ENCODE data around the gene EIF2B4.
"Not testable (repeated sequence)": the region's sequence is repeated elsewhere in the genome, so short reads cannot be mapped to it uniquely, and the experiment has no call there.

Gene EIF2B4

GRCh38 chr2:27377618-27378095 is 7.5 kb upstream of the EIF2B4 start:
- DNase-seq, result no peak

GRCh38 chr2:27376866-27377617 is 6.9 kb upstream of the EIF2B4 start:
- DNase-seq, result no peak

GRCh38 chr2:27376151-27376865 is 6.2 kb upstream of the EIF2B4 start:
- no peak for DNase-seq

GRCh38 chr2:27375513-27376099 is 5.5 kb upstream of the EIF2B4 start:
- DNase-seq, result no peak

- no peak for DNase-seq
Observed at GRCh38 chr2:27373567-27373966, 3.4 kb upstream of the EIF2B4 start.

- no peak for DNase-seq
Observed at GRCh38 chr2:27372937-27373336, 2.8 kb upstream of the EIF2B4 start.

- peak; percentile 49 for DNase-seq
Observed at GRCh38 chr2:27370816-27371620, 880 bp upstream of the EIF2B4 start.

- no peak for DNase-seq
Observed at GRCh38 chr2:27369471-27370025, 590 bp downstream of the EIF2B4 start.

GRCh38 chr2:27363933-27364332 is 6.2 kb downstream of the EIF2B4 start:
- DNase-seq, result no peak

GRCh38 chr2:27362678-27363420 is 7.3 kb downstream of the EIF2B4 start:
- no peak for DNase-seq

- DNase-seq, result peak; percentile 86
Observed at GRCh38 chr2:27356382-27357181, 13.6 kb downstream of the EIF2B4 start, which contains the start of gene GTF3C2. Gene GTF3C2 (minus strand): TSS chr2:27356764. CDS start chr2:27343554, 13,210 bp downstream.

GRCh38 chr2:27356056-27356381 is 14.1 kb downstream of the EIF2B4 start:
- DNase-seq, result no peak

- no peak for DNase-seq
Observed at GRCh38 chr2:27354597-27354927, 15.6 kb downstream of the EIF2B4 start.

GRCh38 chr2:27353762-27354596 is 16.2 kb downstream of the EIF2B4 start:
- no peak for DNase-seq

- DNase-seq, result not testable (repeated sequence)
Observed at GRCh38 chr2:27353386-27353761, 16.8 kb downstream of the EIF2B4 start.

GRCh38 chr2:27351802-27352598 is 18.1 kb downstream of the EIF2B4 start:
- DNase-seq, result no peak

- DNase-seq, result no peak
Observed at GRCh38 chr2:27350106-27350693, 19.9 kb downstream of the EIF2B4 start.

GRCh38 chr2:27347641-27348040 is 22.5 kb downstream of the EIF2B4 start:
- no peak for DNase-seq

- DNase-seq, result no peak
Observed at GRCh38 chr2:27336173-27336572, 34.0 kb downstream of the EIF2B4 start.
